ENCODE results near the gene DGCR2.
A peak's percentile ranks its signal among the peaks of the same experiment; 100 is the strongest.

The DGCR2 gene

GRCh38 chr22:19128009-19128401 lies 5.8 kb upstream of the DGCR2 start:
- DNase-seq (ENCODE audit: low spot score): no peak

- no peak for DNase-seq (ENCODE audit: low spot score)
These were observed 5.3 kb upstream of the DGCR2 start for GRCh38 chr22:19127329-19128008.

GRCh38 chr22:19126309-19127273 lies 4.4 kb upstream of the DGCR2 start:
- DNase-seq (ENCODE audit: low spot score): no peak

- DNase-seq (ENCODE audit: low spot score): no peak
These were observed 3.5 kb upstream of the DGCR2 start for GRCh38 chr22:19125474-19126308.

- DNase-seq (ENCODE audit: low spot score): no peak
These were observed 2.8 kb upstream of the DGCR2 start for GRCh38 chr22:19125011-19125410.

GRCh38 chr22:19124377-19124776 lies 2.2 kb upstream of the DGCR2 start:
- no peak for DNase-seq (ENCODE audit: low spot score)

- no peak for DNase-seq (ENCODE audit: low spot score)
These were observed 1.7 kb upstream of the DGCR2 start for GRCh38 chr22:19123936-19124335.

- peak; percentile 59 for DNase-seq (ENCODE audit: low spot score)
These were observed 710 bp upstream of the DGCR2 start for GRCh38 chr22:19122752-19123492.

- DNase-seq (ENCODE audit: low spot score): no peak
These were observed 525 bp downstream of the DGCR2 start for GRCh38 chr22:19121631-19122142.

- no peak for DNase-seq (ENCODE audit: low spot score)
These were observed 1.2 kb downstream of the DGCR2 start for GRCh38 chr22:19120829-19121630.

GRCh38 chr22:19119949-19120348 lies 2.3 kb downstream of the DGCR2 start:
- DNase-seq (ENCODE audit: low spot score): no peak

- DNase-seq (ENCODE audit: low spot score): no peak
These were observed 3.8 kb downstream of the DGCR2 start for GRCh38 chr22:19118329-19118880.

- no peak for DNase-seq (ENCODE audit: low spot score)
These were observed 5.1 kb downstream of the DGCR2 start for GRCh38 chr22:19117111-19117512.

GRCh38 chr22:19115628-19116027 lies 6.6 kb downstream of the DGCR2 start:
- no peak for DNase-seq (ENCODE audit: low spot score)

GRCh38 chr22:19114984-19115552 lies 7.1 kb downstream of the DGCR2 start:
- no peak for DNase-seq (ENCODE audit: low spot score)

GRCh38 chr22:19113429-19113828 lies 8.8 kb downstream of the DGCR2 start:
- no peak for DNase-seq (ENCODE audit: low spot score)

- no peak for DNase-seq (ENCODE audit: low spot score)
These were observed 10.6 kb downstream of the DGCR2 start for GRCh38 chr22:19111584-19111983.

- no peak for DNase-seq (ENCODE audit: low spot score)
These were observed 11.1 kb downstream of the DGCR2 start for GRCh38 chr22:19111140-19111539.

- DNase-seq (ENCODE audit: low spot score): no peak
These were observed 11.6 kb downstream of the DGCR2 start for GRCh38 chr22:19110646-19111045.

All from SK-N-DZ (cell line).